ENCODE results near the gene ISG15.
"Not testable (repeated sequence)": the region's sequence is repeated elsewhere in the genome, so short reads cannot be mapped to it uniquely, and the experiment has no call there.

ISG15 gene

DNA sequence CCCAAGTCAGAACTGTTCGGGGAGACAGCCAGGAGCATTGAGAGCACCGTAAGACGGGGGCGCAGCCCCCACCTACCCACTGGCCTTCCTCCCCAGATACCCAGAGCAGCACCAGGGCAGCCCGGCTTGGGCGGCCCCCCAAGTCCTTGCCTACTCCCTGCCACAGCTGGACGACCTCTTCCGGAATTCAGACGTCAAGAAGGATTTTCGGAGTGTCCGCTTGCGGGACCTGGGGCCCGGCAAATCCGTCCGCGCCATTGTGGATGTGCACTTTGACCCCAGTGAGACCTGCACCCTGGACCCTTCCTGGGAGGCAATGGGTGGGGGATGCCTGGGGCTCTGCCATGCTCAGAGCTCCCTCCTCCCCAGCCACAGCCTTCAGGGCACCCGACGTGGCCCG, 34.1 kb downstream of the ISG15 start:
- DNase-seq, result no peak

DNA sequence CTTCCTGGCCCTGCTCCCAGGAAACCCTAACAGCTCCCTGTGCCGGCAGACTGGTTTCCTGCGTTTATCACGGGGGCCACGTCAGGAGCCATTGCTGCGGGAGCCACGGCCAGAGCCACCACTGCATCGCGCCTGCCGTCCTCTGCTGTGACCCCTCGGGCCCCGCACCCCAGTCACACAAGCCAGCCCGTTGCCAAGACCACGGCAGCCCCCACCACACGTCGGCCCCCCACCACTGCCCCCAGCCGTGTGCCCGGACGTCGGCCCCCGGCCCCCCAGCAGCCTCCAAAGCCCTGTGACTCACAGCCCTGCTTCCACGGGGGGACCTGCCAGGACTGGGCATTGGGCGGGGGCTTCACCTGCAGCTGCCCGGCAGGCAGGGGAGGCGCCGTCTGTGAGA, 34.7 kb downstream of the ISG15 start:
- DNase-seq, result no peak

DNA sequence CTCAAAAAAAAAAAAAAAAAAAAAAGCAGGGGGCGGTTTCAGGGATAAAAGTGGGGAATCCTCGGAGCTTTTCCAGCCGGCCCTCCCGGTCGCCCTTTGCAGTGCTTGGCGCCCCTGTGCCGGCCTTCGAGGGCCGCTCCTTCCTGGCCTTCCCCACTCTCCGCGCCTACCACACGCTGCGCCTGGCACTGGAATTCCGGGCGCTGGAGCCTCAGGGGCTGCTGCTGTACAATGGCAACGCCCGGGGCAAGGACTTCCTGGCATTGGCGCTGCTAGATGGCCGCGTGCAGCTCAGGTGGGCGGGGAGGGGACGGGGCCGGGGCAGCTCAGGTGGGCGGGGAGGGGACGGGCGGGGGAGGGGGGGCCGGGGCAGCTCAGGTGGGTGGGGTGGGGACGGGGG, 35.5 kb downstream of the ISG15 start:
- no peak for DNase-seq

DNA sequence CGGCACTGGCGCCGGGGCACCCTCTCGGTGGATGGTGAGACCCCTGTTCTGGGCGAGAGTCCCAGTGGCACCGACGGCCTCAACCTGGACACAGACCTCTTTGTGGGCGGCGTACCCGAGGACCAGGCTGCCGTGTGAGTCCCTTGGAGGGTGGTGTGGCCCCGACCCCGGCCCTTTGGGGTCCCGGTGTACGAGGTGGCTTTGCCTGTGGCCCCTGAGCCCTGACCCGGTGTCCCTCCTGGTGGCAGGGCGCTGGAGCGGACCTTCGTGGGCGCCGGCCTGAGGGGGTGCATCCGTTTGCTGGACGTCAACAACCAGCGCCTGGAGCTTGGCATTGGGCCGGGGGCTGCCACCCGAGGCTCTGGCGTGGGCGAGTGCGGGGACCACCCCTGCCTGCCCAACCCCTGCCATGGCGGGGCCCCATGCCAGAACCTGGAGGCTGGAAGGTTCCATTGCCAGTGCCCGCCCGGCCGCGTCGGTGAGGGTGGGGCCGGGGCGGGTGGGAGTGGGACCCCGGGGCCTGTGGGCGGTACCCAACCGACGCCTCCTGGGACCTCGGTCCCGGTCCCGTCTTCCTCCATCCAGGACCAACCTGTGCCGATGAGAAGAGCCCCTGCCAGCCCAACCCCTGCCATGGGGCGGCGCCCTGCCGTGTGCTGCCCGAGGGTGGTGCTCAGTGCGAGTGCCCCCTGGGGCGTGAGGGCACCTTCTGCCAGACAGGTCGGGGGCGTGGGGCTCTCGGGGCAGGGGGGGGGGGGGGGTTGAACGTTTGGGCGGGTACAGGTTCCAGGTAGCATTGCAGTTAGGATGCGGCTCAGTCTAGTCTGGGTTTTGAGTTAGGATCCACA, 36.2 kb downstream of the ISG15 start:
- no peak for DNase-seq

DNA sequence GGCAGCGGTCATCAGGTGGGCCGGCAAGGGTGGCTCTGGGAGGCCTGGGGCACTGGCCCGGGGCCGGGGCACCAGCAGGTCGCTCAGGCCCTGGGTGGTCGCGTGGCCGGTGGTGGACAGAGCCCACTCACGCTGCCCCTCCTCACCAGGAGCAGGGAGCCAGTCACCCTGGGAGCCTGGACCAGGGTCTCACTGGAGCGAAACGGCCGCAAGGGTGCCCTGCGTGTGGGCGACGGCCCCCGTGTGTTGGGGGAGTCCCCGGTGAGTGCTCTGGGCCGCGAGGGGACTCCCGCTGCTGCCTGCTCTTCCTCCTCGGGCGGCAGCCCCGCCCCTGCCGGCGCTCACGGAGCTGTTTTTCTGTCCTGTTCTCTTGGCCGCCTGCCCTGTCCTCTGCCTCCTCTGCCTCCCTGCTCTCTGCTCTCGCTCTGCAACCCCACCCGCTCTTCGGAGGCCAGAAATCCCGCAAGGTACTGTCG, 37.3 kb downstream of the ISG15 start:
- no peak for DNase-seq

DNA sequence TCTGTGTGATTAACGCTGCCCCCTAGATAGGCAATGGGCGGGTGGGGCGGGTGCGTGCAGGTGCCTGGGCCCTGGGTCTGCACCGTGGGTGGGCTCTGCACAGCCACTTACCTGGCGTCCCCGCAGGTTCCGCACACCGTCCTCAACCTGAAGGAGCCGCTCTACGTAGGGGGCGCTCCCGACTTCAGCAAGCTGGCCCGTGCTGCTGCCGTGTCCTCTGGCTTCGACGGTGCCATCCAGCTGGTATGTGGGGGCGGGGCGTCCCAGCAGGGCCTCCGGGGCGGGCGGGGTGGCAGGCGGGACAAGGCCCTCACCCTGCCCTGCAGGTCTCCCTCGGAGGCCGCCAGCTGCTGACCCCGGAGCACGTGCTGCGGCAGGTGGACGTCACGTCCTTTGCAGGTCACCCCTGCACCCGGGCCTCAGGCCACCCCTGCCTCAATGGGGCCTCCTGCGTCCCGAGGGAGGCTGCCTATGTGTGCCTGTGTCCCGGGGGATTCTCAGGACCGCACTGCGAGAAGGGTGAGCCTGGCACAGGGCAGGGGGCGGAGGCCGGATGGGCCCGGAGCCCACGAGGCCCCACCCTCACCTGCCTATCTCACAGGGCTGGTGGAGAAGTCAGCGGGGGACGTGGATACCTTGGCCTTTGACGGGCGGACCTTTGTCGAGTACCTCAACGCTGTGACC, 38.0 kb downstream of the ISG15 start:
- no peak for DNase-seq

DNA sequence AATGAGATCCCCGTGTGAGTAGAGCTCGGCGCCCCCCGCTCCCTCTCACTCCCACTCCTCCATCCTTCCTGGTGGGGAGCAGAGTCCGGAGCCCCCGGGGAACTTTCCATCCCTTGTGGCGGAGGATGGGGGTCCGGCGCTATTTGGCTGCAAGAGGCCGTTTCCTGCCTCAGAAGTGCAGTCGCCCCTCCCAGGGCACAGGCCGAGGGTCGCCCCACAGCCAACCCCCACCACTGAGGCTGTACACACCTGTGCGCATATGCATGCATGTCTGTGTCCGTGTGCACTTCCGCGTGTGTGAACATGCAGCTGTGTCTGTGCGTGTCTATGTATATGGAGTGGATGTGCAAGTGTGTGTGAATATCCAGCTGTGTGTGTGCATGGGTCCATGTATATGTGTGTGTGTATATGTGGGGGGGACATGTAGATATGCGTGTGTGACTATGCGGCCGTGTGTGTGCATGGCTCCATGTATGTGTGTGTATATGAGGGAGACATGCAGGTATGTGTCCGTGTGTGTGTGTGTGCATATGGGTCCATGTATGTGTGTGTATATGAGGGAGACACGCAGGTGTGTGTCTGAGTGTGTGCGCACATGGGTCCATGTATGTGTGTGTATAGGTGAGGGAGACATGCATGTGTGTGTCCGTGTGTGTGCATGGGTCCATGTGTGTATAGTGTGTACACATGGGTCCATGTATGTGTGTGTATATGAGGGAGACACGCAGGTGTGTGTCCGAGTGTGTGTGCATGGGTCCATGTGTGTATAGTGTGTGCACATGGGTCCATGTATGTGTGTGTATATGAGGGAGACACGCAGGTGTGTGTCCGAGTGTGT, 38.9 kb downstream of the ISG15 start:
- no peak for DNase-seq

DNA sequence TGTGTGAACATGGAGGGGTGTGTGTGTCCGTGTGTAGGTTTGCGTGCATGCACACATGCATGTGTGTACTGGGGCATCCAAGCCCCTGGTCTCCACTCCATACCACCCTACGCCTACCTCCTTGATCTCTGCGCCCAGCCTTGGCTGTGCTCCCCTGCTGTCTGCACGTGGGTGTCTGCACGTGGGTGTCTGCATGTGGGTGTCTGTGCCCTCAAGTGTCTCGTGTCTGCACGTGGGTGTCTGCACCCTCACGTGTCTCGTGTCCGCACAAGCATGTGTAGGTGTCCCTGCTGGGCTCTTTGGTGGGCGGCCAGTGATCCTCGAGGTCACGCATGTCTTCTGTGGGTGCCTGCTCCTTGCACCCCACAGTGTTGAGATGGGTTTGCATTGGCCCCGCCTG, 39.7 kb downstream of the ISG15 start:
- DNase-seq, result no peak

DNA sequence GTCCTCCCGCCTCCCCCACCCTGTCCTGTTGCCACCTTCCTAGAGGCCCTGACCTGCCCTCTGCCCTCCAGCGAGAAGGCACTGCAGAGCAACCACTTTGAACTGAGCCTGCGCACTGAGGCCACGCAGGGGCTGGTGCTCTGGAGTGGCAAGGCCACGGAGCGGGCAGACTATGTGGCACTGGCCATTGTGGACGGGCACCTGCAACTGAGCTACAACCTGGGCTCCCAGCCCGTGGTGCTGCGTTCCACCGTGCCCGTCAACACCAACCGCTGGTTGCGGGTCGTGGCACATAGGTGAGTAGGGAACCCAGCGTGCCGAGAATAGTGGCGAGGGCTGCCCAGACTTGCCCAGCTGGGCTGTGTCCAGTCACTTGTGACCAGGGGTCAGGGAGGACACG, 40.4 kb downstream of the ISG15 start:
- no peak for DNase-seq

DNA sequence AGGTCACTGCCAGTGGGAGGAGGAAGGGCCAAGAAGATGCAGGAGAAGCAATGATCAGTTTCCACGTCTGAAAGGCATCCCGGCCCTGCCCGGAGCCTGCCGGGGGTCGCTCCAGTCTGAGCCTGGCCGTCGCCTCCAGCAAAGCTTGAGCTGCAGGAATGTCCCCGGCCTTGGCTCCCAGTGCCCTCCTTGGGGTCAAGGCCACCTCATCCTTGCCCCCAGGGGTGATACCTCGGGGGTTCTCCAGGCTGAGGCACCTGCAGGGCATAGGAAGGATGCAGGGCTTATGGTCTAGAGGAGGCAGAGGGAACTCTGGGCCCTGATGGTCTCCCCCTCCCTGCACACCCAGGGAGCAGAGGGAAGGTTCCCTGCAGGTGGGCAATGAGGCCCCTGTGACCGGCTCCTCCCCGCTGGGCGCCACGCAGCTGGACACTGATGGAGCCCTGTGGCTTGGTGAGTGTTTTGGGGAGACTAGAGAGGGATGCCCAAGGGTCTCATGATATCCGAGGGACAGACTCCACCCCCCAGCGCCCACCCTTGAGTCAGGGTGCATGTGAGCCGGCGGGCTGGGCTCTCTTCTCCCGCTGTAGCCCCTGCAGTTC, 40.9 kb downstream of the ISG15 start:
- no peak for DNase-seq

DNA sequence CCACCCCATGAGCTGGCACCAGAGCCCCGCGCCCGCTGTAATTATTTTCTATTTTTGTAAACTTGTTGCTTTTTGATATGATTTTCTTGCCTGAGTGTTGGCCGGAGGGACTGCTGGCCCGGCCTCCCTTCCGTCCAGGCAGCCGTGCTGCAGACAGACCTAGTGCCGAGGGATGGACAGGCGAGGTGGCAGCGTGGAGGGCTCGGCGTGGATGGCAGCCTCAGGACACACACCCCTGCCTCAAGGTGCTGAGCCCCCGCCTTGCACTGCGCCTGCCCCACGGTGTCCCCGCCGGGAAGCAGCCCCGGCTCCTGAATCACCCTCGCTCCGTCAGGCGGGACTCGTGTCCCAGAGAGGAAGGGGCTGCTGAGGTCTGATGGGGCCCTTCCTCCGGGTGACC, 41.7 kb downstream of the ISG15 start:
- DNase-seq, result no peak

DNA sequence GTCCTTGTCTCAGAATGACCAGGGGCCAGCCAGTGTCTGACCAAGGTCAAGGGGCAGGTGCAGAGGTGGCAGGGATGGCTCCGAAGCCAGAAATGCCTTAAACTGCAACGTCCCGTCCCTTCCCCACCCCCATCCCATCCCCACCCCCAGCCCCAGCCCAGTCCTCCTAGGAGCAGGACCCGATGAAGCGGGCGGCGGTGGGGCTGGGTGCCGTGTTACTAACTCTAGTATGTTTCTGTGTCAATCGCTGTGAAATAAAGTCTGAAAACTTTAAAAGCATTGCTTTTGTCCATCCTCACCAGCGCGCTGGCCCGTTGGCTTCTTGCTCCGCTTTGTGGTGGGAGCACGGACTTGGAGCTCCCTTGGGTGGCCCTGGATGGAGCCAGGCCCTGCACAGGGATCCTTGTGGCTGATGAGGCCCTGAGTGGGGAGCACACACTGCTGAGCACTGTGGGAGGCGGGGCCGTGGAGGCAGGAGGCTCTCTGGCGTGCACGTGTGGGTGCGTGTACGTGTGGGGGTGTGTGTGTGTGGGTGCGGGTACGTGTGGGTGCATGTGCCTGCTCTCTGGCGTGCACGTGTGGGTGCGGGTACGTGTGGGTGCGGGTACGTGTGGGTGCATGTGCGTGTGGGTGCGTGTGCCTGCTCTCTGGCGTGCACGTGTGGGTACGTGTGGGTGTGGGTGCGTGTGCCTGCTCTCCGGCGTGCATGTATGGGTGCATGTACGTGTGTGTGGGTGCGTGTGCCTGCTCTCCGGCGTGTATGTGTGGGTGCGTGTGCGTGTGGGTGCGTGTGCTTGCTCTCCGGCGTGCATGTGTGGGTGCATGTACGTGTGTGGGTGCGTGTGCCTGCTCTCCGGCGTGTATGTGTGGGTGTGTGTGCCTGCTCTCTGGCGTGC, 42.8 kb downstream of the ISG15 start:
- no peak for DNase-seq

DNA sequence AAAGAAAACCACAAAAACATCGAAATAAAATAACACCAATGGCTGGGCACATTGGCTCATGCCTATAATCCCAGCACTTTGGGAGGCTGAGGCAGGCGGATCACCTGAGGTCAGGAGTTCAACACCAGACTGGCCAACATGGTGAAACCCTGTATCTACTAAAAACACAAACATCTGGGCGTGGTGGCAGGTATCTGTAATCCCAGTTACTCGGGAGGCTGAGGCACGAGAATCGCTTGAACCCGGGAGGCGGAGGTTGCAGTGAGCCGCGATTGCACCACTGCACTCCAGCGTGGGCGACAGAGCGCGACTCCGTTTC, 44.4 kb downstream of the ISG15 start:
- DNase-seq, result not testable (repeated sequence)

DNA sequence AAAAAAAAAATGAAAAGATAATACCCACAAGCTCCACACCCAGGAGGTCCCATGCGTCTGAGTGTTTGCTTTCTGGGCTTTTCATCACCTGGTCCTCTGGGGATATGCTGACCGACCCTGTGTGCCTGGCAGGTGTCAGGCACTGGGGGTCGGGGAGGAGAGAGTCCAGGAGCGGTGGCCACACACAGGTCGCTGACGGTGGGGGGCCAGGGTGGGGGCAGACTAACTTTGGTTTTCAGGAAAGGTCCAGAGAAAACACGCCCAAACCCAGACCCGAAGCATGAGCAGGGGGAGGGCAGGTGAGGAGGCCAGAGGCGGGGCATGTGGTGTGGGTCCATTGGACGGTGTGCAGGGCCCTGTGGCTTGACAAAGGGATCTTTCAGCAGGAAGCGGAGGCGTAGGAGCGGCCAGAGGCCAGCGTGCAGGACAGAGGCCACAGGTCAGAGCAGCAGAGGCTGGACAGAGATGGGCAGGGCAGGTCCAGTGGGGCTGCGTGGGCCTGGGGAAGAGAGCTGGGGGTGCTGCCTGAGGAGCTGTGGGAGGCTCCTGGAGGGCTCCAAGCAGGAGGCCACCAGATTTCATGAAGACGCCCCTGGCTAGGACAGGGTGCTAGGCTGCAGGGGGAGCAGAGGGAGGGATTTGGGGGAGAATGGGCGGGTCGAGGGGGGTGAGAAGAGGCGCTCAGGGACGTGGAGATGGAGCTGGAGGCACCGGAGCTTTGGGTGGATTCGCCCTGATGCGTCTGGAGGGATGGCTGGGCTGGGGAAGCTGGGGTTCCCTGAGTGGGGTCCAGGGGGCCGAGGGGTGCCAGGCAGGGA, 45.0 kb downstream of the ISG15 start:
- no peak for DNase-seq

DNA sequence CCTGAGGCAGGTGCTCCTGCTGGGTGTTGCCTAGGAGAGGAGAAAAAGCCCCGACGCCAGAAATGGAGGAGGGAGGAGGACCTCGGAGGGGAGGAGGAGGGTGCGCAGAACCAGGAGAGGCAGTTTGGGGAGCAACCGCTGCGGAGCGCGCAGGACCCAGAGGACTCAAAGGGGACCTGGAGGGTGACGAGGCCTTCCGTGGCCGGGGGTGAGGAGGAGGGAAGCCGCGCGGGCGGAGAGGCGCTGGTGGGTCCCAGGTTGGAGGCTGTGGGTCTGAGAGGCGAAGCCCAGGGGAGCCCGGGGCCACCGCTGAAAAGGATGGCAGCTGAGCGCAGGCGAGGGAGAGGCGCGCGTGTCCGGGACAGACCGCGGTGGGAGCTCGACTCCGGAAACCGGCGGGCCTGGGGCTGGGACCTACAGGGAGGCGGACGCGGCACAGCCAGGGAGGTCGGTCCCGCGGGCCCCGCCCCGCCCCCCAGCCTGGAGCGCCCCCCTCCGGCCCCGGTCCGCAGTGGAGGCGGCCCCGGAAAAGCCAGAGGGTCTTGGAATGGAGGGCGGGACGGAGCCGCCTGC, 45.7 kb downstream of the ISG15 start:
- peak; percentile 38 for DNase-seq

DNA sequence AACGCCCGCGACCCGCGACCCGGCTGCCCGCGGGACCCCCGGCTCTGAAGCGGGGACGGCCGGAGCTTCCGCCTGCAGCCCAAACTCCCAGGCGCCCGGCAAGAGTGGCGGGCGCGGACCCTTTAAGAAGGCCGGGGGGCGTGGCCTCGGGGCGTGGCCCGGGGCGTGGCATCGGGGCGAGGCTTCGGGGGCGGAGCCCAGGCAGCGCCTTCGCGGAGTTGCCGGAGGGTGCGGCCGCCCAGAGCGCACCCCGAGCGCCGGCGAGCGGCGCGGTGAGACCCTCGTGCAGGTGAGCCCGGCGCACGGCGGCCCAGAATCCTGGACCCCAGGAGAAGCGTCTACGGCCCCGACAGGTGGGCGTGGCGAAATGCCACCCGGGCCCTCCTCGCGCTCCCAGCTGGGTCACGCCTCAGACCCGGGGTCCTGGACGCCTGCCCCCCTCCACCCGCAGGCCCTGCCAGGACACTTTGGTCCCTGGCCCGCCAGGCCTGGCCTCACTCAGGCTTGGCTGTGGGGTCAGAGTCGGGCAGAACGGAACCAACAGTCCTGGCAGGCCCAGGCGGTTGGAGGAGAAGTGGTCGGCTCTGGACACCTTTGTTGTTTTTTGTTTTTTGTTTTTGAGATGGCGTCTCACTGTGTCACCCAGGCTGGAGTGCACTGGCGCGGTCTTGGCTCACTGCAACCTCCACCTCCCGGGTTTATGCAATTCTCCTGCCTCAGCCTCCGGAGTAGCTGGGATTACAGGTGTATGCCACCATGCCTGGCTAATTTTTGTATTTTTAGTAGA, 46.4 kb downstream of the ISG15 start:
- DNase-seq, result peak; percentile 94

DNA sequence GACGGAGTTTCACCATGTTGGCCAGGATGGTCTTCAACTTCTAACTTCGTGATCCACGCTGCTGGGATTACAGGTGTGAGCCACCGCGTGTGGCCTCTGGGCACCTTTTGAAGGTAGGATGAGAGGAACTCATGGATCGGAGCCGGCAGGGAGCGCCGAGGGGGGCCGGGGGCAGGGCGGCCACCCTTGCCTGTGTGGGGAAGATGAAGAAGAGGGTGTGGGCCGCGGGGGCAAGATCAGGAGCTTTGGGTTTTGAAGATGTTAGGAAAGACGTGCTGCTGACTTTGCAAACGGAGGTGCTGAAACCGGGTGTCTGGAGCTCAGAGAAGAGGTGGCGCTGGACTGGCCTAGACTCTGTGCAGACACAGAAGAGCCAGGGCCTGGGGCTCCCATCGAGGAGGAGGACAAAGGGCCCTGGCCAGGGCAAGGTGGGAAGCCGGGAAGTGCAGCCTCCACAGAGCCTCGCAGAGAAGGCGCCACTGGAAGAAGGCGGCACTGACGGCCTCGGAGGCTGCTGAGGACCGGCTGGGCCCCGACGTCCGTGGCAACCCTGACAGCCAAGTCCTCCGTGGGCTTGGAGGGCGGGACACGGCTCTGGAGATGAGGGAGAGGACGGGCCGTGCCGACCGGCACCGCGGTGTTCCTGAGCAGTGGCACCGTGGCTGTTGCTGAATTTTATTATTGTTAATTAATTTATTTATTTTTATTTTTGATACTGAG, 47.1 kb downstream of the ISG15 start:
- no peak for DNase-seq

DNA sequence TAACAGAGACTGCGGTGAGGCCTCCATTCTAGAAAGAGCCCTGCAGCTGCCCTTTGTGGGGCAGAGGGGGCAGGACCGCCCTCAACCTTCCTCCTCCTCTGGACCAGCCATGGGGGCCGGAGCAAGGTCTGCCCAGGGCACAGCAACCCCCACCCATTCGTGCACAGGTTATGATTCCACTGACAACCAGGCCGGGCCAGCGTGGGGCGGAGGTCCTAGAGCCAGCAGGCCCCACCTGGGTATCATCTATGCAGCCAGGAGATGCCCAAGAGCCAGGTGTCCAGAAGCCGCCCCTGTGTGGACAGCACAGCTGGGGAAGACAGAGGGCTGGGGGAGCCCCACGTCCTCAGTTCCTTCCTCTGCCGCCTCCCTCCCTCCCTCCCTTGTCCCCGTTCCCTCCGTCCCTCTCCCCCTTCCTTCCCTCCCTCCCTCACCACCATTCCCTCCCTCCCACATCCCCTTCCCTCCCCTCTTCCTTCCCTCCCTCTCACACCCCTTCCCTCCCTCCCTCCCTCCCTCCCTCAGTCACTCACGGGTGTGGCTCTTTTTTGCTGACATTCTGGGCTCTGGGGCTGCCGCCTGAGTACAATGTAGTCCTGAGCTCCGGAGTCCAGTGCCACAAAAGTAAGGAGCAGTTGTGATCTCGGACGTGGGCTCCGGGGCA, 48.5 kb downstream of the ISG15 start:
- DNase-seq, result no peak

Measured in stimulated activated CD4-positive, alpha-beta T cell treated with anti-CD3 and anti-CD28 coated beads, Interleukin-12 subunit alpha, Interleukin-12 subunit beta, amount 100 ng/mL, for 4 hours (primary cell).